OCI-LY1 (cell line): ENCODE measurements around the gene BASP1.
"Not testable (repeated sequence)": the region's sequence is repeated elsewhere in the genome, so short reads cannot be mapped to it uniquely, and the experiment has no call there.

Experiments
- H2AFZ ChIP-seq: fragments of 200-600 bp; sonication (generic), shearing (Covaris generic); 2 replicates; pipeline ENCODE4 v1.6.0; 2014; ENCODE audit warnings: antibody characterized with exemption, mild to moderate bottlenecking, low read length
- H3F3A ChIP-seq: fragments of 200-600 bp; sonication (generic), shearing (Covaris generic); 2 replicates; pipeline ENCODE4 v1.6.0; 2014; ENCODE audit warnings: mild to moderate bottlenecking, antibody characterized with exemption, low read length, moderate library complexity; ENCODE audit not compliant: insufficient read depth
- H3K27ac ChIP-seq: fragments of 200-600 bp; sonication (generic); 2 replicates; pipeline ENCODE4 v1.5.1; 2014; ENCODE audit warnings: low read length, mixed run types, mild to moderate bottlenecking, low read depth; ENCODE audit not compliant: poor library complexity, severe bottlenecking
- H3K27me3 ChIP-seq: fragments of 200-600 bp; sonication (generic); 2 replicates; pipeline ENCODE4 v1.6.0; 2014; ENCODE audit warnings: antibody characterized with exemption, mild to moderate bottlenecking, low read length, moderate library complexity; ENCODE audit not compliant: insufficient read depth
- H3K36me3 ChIP-seq: fragments of 200-600 bp; sonication (generic); 2 replicates; pipeline ENCODE4 v1.6.1; 2014; ENCODE audit warnings: mild to moderate bottlenecking, antibody characterized with exemption, low read length, moderate library complexity, mixed read lengths; ENCODE audit not compliant: insufficient read depth
- H3K4me1 ChIP-seq: fragments of 200-600 bp; sonication (generic); 2 replicates; pipeline ENCODE4 v1.5.1; 2014; ENCODE audit warnings: mild to moderate bottlenecking, low read length, moderate library complexity; ENCODE audit not compliant: insufficient read depth, severe bottlenecking
- H3K4me2 ChIP-seq: fragments of 200-600 bp; sonication (generic), shearing (Covaris generic); 2 replicates; pipeline ENCODE4 v1.6.1; 2014; ENCODE audit warnings: low read length
- H3K4me3 ChIP-seq: fragments of 200-600 bp; sonication (generic); 2 replicates; pipeline ENCODE4 v1.5.1; 2014; ENCODE audit warnings: low read length, low read depth, mild to moderate bottlenecking, mixed read lengths; ENCODE audit not compliant: poor library complexity, severe bottlenecking
- H3K79me2 ChIP-seq: fragments of 200-600 bp; shearing (Covaris generic); 2 replicates; pipeline ENCODE4 v1.6.1; 2016; ENCODE audit warnings: mixed run types, low read length, mixed read lengths; ENCODE audit not compliant: insufficient read depth
- H3K9ac ChIP-seq: fragments of 200-600 bp; sonication (generic), shearing (Covaris generic); 2 replicates; pipeline ENCODE4 v1.6.1; 2014; ENCODE audit warnings: mild to moderate bottlenecking, low read length, mixed read lengths
- H3K9me2 ChIP-seq: fragments of 200-600 bp; sonication (generic), shearing (Covaris generic); 2 replicates; pipeline ENCODE4 v1.6.1; 2014; ENCODE audit warnings: low read depth, mild to moderate bottlenecking, low read length, mixed read lengths
- H3K9me3 ChIP-seq: fragments of 200-600 bp; shearing (Covaris generic); 2 replicates; pipeline ENCODE4 v1.6.1; 2014; ENCODE audit warnings: low read length, mixed read lengths
- H4K20me1 ChIP-seq: fragments of 200-600 bp; sonication (generic), shearing (Covaris generic); 2 replicates; pipeline ENCODE4 v1.6.0; 2016; ENCODE audit warnings: mild to moderate bottlenecking, low read length; ENCODE audit not compliant: insufficient read depth
- CTCF ChIP-seq: fragments of 200-600 bp; sonication (generic), shearing (Covaris generic); IDR thresholded peaks from 2 replicates; pipeline ENCODE4 v1.5.1; 2017; ENCODE audit warnings: mild to moderate bottlenecking, antibody characterized with exemption, low read length, moderate library complexity, mixed read lengths
- EZH2 ChIP-seq: fragments of 200-600 bp; sonication (generic), shearing (Covaris generic); IDR thresholded peaks from 2 replicates; pipeline ENCODE4 v1.8.0; 2017; ENCODE audit warnings: borderline replicate concordance, mixed run types, mild to moderate bottlenecking, antibody characterized with exemption, low read length, moderate library complexity, mixed read lengths

The BASP1 gene

GRCh38 chr5:17316970-17317459 is 99.6 kb downstream of the BASP1 start:
- Histone ChIP-seq H3K9me2 (no peaks in the 10 kb centered on the region), H3K4me1 (peaks cover 55% of the 10 kb centered on the region), H3K9ac (peak overlapping the region; percentile 68), H2AFZ (no peak overlapping the region), H3F3A (peaks cover 9% of the 10 kb centered on the region; the same call in 1 of the 2 replicates), H3K9me3 (no peaks in the 10 kb centered on the region), H3K27me3 (no peaks in the 10 kb centered on the region), H3K4me3 (peak overlapping the region; percentile 57), H3K36me3 (no peaks in the 10 kb centered on the region), H3K79me2 (no peaks in the 10 kb centered on the region), H4K20me1 (no peaks in the 10 kb centered on the region), H3K27ac (peak overlapping the region; percentile 99), H3K4me2 (peak overlapping the region; percentile 92)
- no peak for TF ChIP-seq EZH2
- TF ChIP-seq CTCF = no peak

GRCh38 chr5:17317473-17317872 is 100.0 kb downstream of the BASP1 start:
- TF ChIP-seq EZH2 (no peak), CTCF (no peak)
- Histone ChIP-seq H3K27ac (peak overlapping the region; percentile 99), H2AFZ (no peak overlapping the region; the same call in 1 of the 2 replicates)

GRCh38 chr5:17319095-17319494 is 101.7 kb downstream of the BASP1 start:
- H3K4me3 ChIP-seq, H3K79me2 ChIP-seq, H4K20me1 ChIP-seq, H3K27me3 ChIP-seq, H3K9me2 ChIP-seq, H3K36me3 ChIP-seq, H3K9me3 ChIP-seq, H3F3A ChIP-seq: not testable (repeated sequence)
- peak overlapping the region; percentile 21; the same call in 1 of the 2 replicates for H3K9ac ChIP-seq
- H3K4me2 ChIP-seq = peak overlapping the region; percentile 92; the same call in 1 of the 2 replicates
- 0 out of 2 replicates have a peak overlapping the region, but pooled peaks have one; percentile 85 for H2AFZ ChIP-seq
- H3K27ac ChIP-seq = peak overlapping the region; percentile 99
- peaks cover 55% of the 10 kb centered on the region for H3K4me1 ChIP-seq

More at GRCh38 chr5:17317473-17317872, 100.0 kb downstream of the BASP1 start:
- H3K36me3 ChIP-seq = no peaks in the 10 kb centered on the region
- H3K4me3 ChIP-seq = peak overlapping the region; percentile 57
- H3K4me2 ChIP-seq = peak overlapping the region; percentile 92
- H3F3A ChIP-seq = peaks cover 9% of the 10 kb centered on the region; the same call in 1 of the 2 replicates
- peak overlapping the region; percentile 68 for H3K9ac ChIP-seq
- H3K79me2 ChIP-seq = no peaks in the 10 kb centered on the region
- H4K20me1 ChIP-seq = no peaks in the 10 kb centered on the region
- peaks cover 55% of the 10 kb centered on the region for H3K4me1 ChIP-seq
- no peaks in the 10 kb centered on the region for H3K9me3 ChIP-seq
- no peaks in the 10 kb centered on the region for H3K9me2 ChIP-seq
- H3K27me3 ChIP-seq = no peaks in the 10 kb centered on the region
